MCF 10A (cell line): ENCODE data around the gene MYO7B. TPM values are rescaled to one million over a fixed set of nuclear protein-coding genes. Genes with fewer than 3 reads are reported as not detected.

Source experiments
- BruUV-seq: library from RNA; stranded (reverse); fragments of 400-500 nt; replicated peaks from 2 replicates; lab custom pipeline; 2021; lab: Mats Ljungman, UMichigan
- CTCF ChIA-PET: fragments of 300-600 bp; sonication (Branson Sonifier 250); formaldehyde crosslinking; extraction: SDS; loops from one replicate; lab custom pipeline; 2021; ENCODE audit warnings: antibody characterized with exemption, inconsistent platforms; lab: Yijun Ruan, JAX
- POLR2A ChIA-PET: fragments of 300-600, 350-650 bp; sonication (Branson Sonifier 250); formaldehyde crosslinking; extraction: SDS; loops from one replicate; lab custom pipeline; 2020; ENCODE audit warnings: antibody characterized with exemption, inconsistent platforms; lab: Yijun Ruan, JAX
- DNase-seq: peaks from one replicate; pipeline ENCODE4 v3.0.0-alpha.2; 2018; ENCODE audit not compliant: unreplicated experiment
- H3K27ac Mint-ChIP-seq: one replicate; pipeline ENCODE4 v1.8.0; 2022; ENCODE audit warnings: mild to moderate bottlenecking, low read depth, mixed read lengths; ENCODE audit not compliant: unreplicated experiment
- H3K27me3 Mint-ChIP-seq: one replicate; pipeline ENCODE4 v1.8.0; 2022; ENCODE audit warnings: mixed read lengths; ENCODE audit not compliant: insufficient read depth, unreplicated experiment
- H3K36me3 Mint-ChIP-seq: one replicate; pipeline ENCODE4 v1.8.0; 2022; ENCODE audit warnings: mild to moderate bottlenecking, moderate library complexity, mixed read lengths; ENCODE audit not compliant: insufficient read depth, unreplicated experiment
- H3K4me1 Mint-ChIP-seq: one replicate; pipeline ENCODE4 v1.8.0; 2022; ENCODE audit warnings: mixed read lengths; ENCODE audit not compliant: insufficient read depth, unreplicated experiment
- H3K4me3 Mint-ChIP-seq: one replicate; pipeline ENCODE4 v1.8.0; 2022; ENCODE audit warnings: mild to moderate bottlenecking, moderate library complexity, mixed read lengths; ENCODE audit not compliant: unreplicated experiment
- H3K9me3 Mint-ChIP-seq: one replicate; pipeline ENCODE4 v1.8.0; 2022; ENCODE audit warnings: mixed read lengths; ENCODE audit not compliant: unreplicated experiment
- CTCF ChIP-seq: fragments of 200-600 bp; IDR thresholded peaks from one replicate; pipeline ENCODE4 v1.8.0; 2022; ENCODE audit warnings: antibody characterized with exemption, mild to moderate bottlenecking; ENCODE audit not compliant: unreplicated experiment
- intact Hi-C: fragments of 100-400 bp; cut with micrococcal nuclease; formaldehyde crosslinking; loops from 2 replicates; pipeline ENCODE4 v1.14.1; 2022
- total RNA-seq: library from RNA; stranded (reverse); gene quantifications from 2 replicates; pipeline ENCODE4 v1.2.3, GENCODE V29; 2022

MYO7B gene
- total RNA-seq, 1 experiment from 2014 or later, result not detected

- intact Hi-C loops, result no loop called here
- H3K27me3 Mint-ChIP-seq, result no peaks in the 10 kb centered on the region
- no peak overlapping the region for H3K4me3 Mint-ChIP-seq
- no peaks in the 10 kb centered on the region for H3K36me3 Mint-ChIP-seq
- no peaks in the 10 kb centered on the region for H3K9me3 Mint-ChIP-seq
- no TSS peak for BruUV-seq
- ChIA-PET CTCF (interaction anchor here (0.5 to 0.7 kb wide), 2 partner anchors 94 to 379 kb away, joined by 3 to 6 read pairs; no protein-coding TSS in a partner anchor), POLR2A (no interaction called here)
- H3K4me1 Mint-ChIP-seq, result peaks cover 12% of the 10 kb centered on the region
- no peak overlapping the region for H3K27ac Mint-ChIP-seq
- TF ChIP-seq CTCF, result no peak
- DNase-seq, result no peak
Observed at GRCh38 chr2:127577503-127577902, 42.0 kb downstream of the MYO7B start.

- Mint-ChIP-seq H3K4me1 (peaks cover 12% of the 10 kb centered on the region), H3K27me3 (no peaks in the 10 kb centered on the region), H3K27ac (no peak overlapping the region), H3K9me3 (no peaks in the 10 kb centered on the region), H3K4me3 (no peak overlapping the region), H3K36me3 (no peaks in the 10 kb centered on the region)
- BruUV-seq, result no TSS peak
- TF ChIP-seq CTCF, result no peak
- ChIA-PET CTCF (interaction anchor here (0.7 to 0.9 kb wide), 2 partner anchors 73 to 379 kb away, joined by 3 read pairs; no protein-coding TSS in a partner anchor), POLR2A (no interaction called here)
- DNase-seq, result no peak
- intact Hi-C loops, result no loop called here
Observed at GRCh38 chr2:127577973-127578372, 42.5 kb downstream of the MYO7B start.

GRCh38 chr2:127578411-127578810 lies 42.9 kb downstream of the MYO7B start:
- DNase-seq, result no peak
- no peaks in the 10 kb centered on the region for H3K27me3 Mint-ChIP-seq
- ChIA-PET CTCF (interaction anchor here (0.9 kb wide), 1 partner anchor 72 kb away, joined by 3 read pairs; no protein-coding TSS in a partner anchor), POLR2A (interaction anchor here (0.7 kb wide), 1 partner anchor 156 kb away, joined by 3 read pairs; no protein-coding TSS in a partner anchor)
- BruUV-seq, result no TSS peak
- H3K36me3 Mint-ChIP-seq, result no peaks in the 10 kb centered on the region
- intact Hi-C loops, result no loop called here
- H3K9me3 Mint-ChIP-seq, result no peaks in the 10 kb centered on the region
- H3K4me1 Mint-ChIP-seq, result peaks cover 12% of the 10 kb centered on the region
- no peak for TF ChIP-seq CTCF
- no peak overlapping the region for H3K27ac Mint-ChIP-seq
- H3K4me3 Mint-ChIP-seq, result no peak overlapping the region

- H3K36me3 Mint-ChIP-seq, result no peaks in the 10 kb centered on the region
- intact Hi-C loops, result no loop called here
- DNase-seq, result no peak
- H3K27me3 Mint-ChIP-seq, result no peaks in the 10 kb centered on the region
- H3K27ac Mint-ChIP-seq, result no peak overlapping the region
- H3K4me3 Mint-ChIP-seq, result no peak overlapping the region
- peaks cover 12% of the 10 kb centered on the region for H3K4me1 Mint-ChIP-seq
- TF ChIP-seq CTCF, result no peak
- no peaks in the 10 kb centered on the region for H3K9me3 Mint-ChIP-seq
- no TSS peak for BruUV-seq
- CTCF ChIA-PET, result no interaction called here
- POLR2A ChIA-PET, result interaction anchor here (0.7 kb wide), 1 partner anchor 155 kb away, joined by 3 read pairs; no protein-coding TSS in a partner anchor
Observed at GRCh38 chr2:127579231-127579630, 43.7 kb downstream of the MYO7B start.
